Activated T-helper 1 cell treated with anti-CD3 and anti-CD28 coated beads, Interleukin-2, amount 50 U/mL, for 16 hours (primary cell): ENCODE data around the gene SPATA25.

Experiments used
- DNase-seq, 2 donors: peaks; one replicate each; pipeline ENCODE4 v3.0.0-alpha.2; 2020; ENCODE audit warnings: low read depth in 1 of 2, low spot score in 1 of 2

SPATA25 gene

GRCh38 chr20:45841407-45842129 is 45.9 kb downstream of the SPATA25 start:
- DNase-seq: no peak

GRCh38 chr20:45840700-45841198 is 46.7 kb downstream of the SPATA25 start:
- DNase-seq: no peak

- no peak for DNase-seq
Observed at GRCh38 chr20:45836841-45837240, 50.6 kb downstream of the SPATA25 start.
